ENCODE data around the gene PTPN7. TPM values are rescaled to one million over a fixed set of nuclear protein-coding genes. Genes with fewer than 3 reads are reported as not detected.

Gene PTPN7
- total and polyA plus RNA-seq, 2 of the 13 experiments (the other 11 are each of a cell fraction or from before 2014, with no cell fraction given) = not detected

DNA sequence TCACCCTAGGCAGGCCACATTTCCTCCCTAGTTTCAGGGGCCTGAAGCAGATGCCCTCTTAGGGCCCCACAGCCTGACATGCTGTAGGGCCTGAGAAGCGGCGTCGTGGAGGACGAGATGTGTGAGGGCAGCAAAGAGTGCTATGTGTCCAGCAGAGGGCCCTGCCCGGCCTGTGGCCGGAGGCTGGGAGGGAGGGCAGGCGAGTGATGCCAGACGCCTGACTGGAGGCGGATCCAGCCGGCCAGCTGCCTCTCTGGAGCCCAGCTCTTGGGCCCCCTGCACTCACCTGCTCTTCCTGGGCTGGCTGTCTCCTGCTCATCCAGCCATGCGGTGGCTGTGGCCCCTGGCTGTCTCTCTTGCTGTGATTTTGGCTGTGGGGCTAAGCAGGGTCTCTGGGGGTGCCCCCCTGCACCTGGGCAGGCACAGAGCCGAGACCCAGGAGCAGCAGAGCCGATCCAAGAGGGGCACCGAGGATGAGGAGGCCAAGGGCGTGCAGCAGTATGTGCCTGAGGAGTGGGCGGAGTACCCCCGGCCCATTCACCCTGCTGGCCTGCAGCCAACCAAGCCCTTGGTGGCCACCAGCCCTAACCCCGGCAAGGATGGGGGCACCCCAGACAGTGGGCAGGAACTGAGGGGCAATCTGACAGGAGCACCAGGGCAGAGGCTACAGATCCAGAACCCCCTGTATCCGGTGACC lies 37.6 kb downstream of the PTPN7 start, which contains the start of gene GPR37L1 (continued):
- TF ChIP-seq KDM3A (CRISPR knock-in tag; IDR thresholded peaks at IDR 0.05; ENCODE audit: low read depth) (0 out of 2 replicates have a peak, but pooled peaks have one; percentile 27), NBN (conservative IDR thresholded peaks at IDR 0.05) (no peak), SALL1 (CRISPR knock-in tag; IDR thresholded peaks at IDR 0.05) (peak; percentile 34; the same call in 1 of the 2 replicates), HNRNPLL (IDR thresholded peaks at IDR 0.05; ENCODE audit: low read depth, low read length, poor library complexity, severe bottlenecking) (peak; percentile 26), KDM5B (CRISPR knock-in tag; IDR thresholded peaks at IDR 0.05; ENCODE audit: borderline replicate concordance) (0 out of 2 replicates have a peak, but pooled peaks have one; percentile 39), RAD21 (CRISPR knock-in tag; IDR thresholded peaks at IDR 0.05) (peak; percentile 67), ZNF839 (CRISPR knock-in tag; IDR thresholded peaks at IDR 0.05; ENCODE audit: borderline replicate concordance) (no peak), TEAD3 (CRISPR knock-in tag; optimal IDR thresholded peaks at IDR 0.05; ENCODE audit: borderline replicate concordance) (peak; percentile 31), RXRA (CRISPR knock-in tag; IDR thresholded peaks at IDR 0.05) (0 out of 2 replicates have a peak, but pooled peaks have one; percentile 41), ZNF138 (CRISPR knock-in tag; IDR thresholded peaks at IDR 0.05; ENCODE audit: low read depth) (no peak), ZBTB38 (CRISPR knock-in tag; IDR thresholded peaks at IDR 0.05) (no peak), GABPB1 (CRISPR knock-in tag; IDR thresholded peaks at IDR 0.05) (peak; percentile 28; the same call in 1 of the 2 replicates)
- TF ChIP-seq, protein P1, sequence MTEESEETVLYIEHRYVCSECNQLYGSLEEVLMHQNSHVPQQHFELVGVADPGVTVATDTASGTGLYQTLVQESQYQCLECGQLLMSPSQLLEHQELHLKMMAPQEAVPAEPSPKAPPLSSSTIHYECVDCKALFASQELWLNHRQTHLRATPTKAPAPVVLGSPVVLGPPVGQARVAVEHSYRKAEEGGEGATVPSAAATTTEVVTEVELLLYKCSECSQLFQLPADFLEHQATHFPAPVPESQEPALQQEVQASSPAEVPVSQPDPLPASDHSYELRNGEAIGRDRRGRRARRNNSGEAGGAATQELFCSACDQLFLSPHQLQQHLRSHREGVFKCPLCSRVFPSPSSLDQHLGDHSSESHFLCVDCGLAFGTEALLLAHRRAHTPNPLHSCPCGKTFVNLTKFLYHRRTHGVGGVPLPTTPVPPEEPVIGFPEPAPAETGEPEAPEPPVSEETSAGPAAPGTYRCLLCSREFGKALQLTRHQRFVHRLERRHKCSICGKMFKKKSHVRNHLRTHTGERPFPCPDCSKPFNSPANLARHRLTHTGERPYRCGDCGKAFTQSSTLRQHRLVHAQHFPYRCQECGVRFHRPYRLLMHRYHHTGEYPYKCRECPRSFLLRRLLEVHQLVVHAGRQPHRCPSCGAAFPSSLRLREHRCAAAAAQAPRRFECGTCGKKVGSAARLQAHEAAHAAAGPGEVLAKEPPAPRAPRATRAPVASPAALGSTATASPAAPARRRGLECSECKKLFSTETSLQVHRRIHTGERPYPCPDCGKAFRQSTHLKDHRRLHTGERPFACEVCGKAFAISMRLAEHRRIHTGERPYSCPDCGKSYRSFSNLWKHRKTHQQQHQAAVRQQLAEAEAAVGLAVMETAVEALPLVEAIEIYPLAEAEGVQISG (CRISPR knock-in tag; IDR thresholded peaks at IDR 0.05) = peak; percentile 32; the same call in 1 of the 2 replicates
- TF ChIP-seq, protein P2, sequence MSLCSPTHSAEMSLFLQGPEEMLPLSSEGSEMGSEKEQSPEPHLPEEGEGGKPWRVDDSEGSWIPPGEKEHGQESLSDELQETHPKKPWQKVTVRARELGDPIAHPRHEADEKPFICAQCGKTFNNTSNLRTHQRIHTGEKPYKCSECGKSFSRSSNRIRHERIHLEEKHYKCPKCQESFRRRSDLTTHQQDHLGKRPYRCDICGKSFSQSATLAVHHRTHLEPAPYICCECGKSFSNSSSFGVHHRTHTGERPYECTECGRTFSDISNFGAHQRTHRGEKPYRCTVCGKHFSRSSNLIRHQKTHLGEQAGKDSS (CRISPR knock-in tag; IDR thresholded peaks at IDR 0.05; ENCODE audit: borderline replicate concordance, low read depth) = peak; percentile 17; the same call in 1 of the 2 replicates
